Measurements from ENCODE around the gene DFFA.

DFFA gene

DNA sequence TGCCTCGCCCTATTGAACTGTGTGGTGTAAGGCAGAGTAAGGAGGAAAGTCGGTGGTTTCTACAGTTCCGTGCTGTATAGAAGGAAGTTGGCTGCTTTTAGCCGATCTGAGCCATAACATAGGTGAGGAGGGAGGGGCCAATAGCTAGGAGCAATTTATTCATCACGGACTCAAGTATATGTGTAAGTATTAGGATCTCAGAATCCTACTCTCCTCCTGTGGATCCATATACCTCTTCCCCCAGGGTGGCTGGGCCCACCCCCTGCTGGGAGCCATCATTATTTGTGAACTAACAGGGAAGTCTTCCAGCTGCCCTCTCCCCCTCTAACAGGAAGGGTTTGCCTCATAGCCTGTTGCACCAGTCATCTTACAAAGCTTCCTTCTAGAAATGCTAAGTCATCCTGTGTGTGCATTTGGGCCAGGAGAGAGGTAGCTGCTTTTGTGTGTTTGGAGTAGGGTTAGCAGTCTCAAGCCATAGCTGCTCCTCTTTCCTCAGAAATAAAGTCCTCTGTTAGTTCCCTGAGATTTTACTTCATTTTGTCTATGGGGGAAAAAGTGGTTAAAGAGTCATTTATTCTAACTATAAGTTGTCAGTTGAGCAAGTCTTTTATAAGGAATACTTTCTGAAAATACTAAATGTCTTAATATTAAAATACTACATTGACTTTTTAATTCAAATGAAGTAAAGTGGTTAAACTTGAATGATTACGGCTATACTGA is 57.0 kb downstream of the DFFA start:
- H3K4me3 ChIP-seq (ENCODE audit: low read depth, low read length) = no peak overlapping the region
- TF ChIP-seq, protein P1, sequence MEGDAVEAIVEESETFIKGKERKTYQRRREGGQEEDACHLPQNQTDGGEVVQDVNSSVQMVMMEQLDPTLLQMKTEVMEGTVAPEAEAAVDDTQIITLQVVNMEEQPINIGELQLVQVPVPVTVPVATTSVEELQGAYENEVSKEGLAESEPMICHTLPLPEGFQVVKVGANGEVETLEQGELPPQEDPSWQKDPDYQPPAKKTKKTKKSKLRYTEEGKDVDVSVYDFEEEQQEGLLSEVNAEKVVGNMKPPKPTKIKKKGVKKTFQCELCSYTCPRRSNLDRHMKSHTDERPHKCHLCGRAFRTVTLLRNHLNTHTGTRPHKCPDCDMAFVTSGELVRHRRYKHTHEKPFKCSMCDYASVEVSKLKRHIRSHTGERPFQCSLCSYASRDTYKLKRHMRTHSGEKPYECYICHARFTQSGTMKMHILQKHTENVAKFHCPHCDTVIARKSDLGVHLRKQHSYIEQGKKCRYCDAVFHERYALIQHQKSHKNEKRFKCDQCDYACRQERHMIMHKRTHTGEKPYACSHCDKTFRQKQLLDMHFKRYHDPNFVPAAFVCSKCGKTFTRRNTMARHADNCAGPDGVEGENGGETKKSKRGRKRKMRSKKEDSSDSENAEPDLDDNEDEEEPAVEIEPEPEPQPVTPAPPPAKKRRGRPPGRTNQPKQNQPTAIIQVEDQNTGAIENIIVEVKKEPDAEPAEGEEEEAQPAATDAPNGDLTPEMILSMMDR (IDR thresholded peaks at IDR 0.05; ENCODE audit: low read depth, low read length) = no peak

DNA sequence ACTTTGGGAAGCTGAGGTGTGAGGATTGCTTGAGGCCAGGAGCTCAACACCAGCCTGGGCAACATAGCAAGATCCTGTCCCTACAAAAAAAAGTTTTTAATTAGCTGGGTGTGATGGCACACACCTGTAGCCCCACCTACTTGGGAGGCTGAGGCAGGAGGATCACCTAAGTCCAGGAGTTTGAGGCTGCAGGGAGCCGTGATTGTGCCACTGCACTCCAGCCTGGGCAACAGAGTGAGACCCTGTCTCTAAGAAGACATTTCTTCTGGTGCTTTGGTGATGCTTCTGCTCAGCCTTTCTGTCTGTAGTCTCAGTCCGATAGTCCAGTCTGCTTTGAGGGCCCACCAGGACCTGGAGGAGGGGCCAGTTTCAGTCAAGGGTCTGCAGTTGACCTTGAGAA is 65.1 kb downstream of the DFFA start:
- no peak overlapping the region for H3K4me3 ChIP-seq (ENCODE audit: low read depth, low read length)
- TF ChIP-seq, protein P1 (IDR thresholded peaks at IDR 0.05; ENCODE audit: low read depth, low read length) = no peak

Data from WI38 (cell line).